Prostate gland (tissue), 2 donors: ENCODE data around the gene CD69.

Source experiments
- CTCF ChIP-seq, 4 experiments: fragments of 200-600 bp in 2 of 4; fragments of 450-650 bp in 2 of 4; sonication (generic) in 2 of 4; IDR thresholded peaks; 1 replicate in 3 of 4; 2 replicates in 1 of 4; pipeline ENCODE4 v1.5.1; 2016 to 2019; ENCODE audit warnings: antibody characterized with exemption in 4 of 4, mild to moderate bottlenecking in 2 of 4, moderate library complexity in 2 of 4
- POLR2A ChIP-seq: fragments of 450-650 bp; IDR thresholded peaks from one replicate; pipeline ENCODE4 v1.6.1; 2016; ENCODE audit warnings: antibody characterized with exemption, mild to moderate bottlenecking

GRCh38 chr12:9735601-9736000, 25.1 kb downstream of the CD69 start:
- no peak for TF ChIP-seq POLR2A
- no peak for TF ChIP-seq CTCF (IDR thresholded peaks at IDR 0.05)
